Melanocyte of skin (primary cell): ENCODE data around the gene ZNF157. TPM values are rescaled to one million over a fixed set of nuclear protein-coding genes. Genes with fewer than 3 reads are reported as not detected.

ENCODE experiments used
- small RNA-seq, 2 donors: library from RNA; depleted of rRNA; stranded (forward); fragments of <200 nt; gene quantifications; one replicate each; pipeline ENCODE3, GENCODE V24; 2012
- total RNA-seq, 2 donors: library from RNA; depleted of rRNA; stranded (reverse); fragments of >200 nt; gene quantifications; 2 replicates each; pipeline ENCODE4 v1.2.3, GENCODE V29; 2012

ZNF157 gene
- under 1 TPM in 1 of 2 donors, not detected in 1; under 0.01 TPM for total RNA-seq

DNA sequence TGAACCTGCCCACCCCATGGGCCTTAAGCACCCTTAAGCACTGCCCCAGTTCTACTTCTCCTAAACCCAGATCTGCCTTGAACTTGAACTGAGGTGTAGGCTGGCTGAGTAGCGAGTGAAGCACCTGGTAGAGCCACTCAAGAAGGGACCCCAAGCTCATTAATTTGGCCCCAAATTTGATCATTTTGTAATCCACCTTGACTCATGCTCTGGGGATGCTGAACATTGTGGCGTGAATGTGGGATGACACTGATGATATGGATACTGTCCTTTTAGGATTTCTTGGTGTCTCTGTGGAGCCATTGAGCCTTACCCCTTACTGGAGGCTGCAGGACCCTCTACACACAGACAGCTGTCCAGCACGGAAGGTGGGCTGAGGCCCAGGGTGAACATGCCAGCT lies at the start of gene ZNF157:
Gene ZNF157, plus strand, starts transcription at position 301 of the 400 bp plus-strand sequence. Its CDS starts 91 bp downstream, at position 392.

Small RNA genes within 50 kb of the gene (small RNA-seq; reads per million reads assigned to genes)
- 0.69 to 0.93 reads per million in 2 donors for gene SNORA11C

Other genes with a start within 250 kb of the ZNF157 start
- 10 to 100 TPM; 50.6 to 55.1 TPM for gene NDUFB11, start 225.9 kb upstream of the ZNF157 start, total RNA-seq
- gene RBM10, start 225.4 kb upstream of the ZNF157 start, total RNA-seq, result 10 to 100 TPM; 42.7 to 54.9 TPM
- 100 to 1,000 TPM; 141 to 162 TPM for gene UBA1, start 176.7 kb upstream of the ZNF157 start, total RNA-seq
- 100 to 1,000 TPM; 104 to 117 TPM for gene CDK16, start 151.9 kb upstream of the ZNF157 start, total RNA-seq
- gene USP11, start 137.6 kb upstream of the ZNF157 start, total RNA-seq, result 10 to 100 TPM; 48.5 to 61.3 TPM
- gene ZNF41, start 112.6 kb downstream of the ZNF157 start, total RNA-seq, result 1 to 10 TPM; 5.3 to 6.2 TPM
- 10 to 100 TPM; 18.6 to 19.3 TPM for gene ARAF, start 190.6 kb downstream of the ZNF157 start, total RNA-seq
- 10 to 100 TPM; 61.3 to 63.3 TPM for gene TIMP1, start 211.9 kb downstream of the ZNF157 start, total RNA-seq
- gene SYN1, start 249.3 kb downstream of the ZNF157 start, total RNA-seq, result not detected